Measurements from ENCODE around the gene IGLON5.

The IGLON5 gene

GRCh38 chr19:51361239-51361638, 49.8 kb downstream of the IGLON5 start:
- no peak for DNase-seq (ENCODE audit: low read depth in 1 of 2, low spot score in 1 of 2)

- DNase-seq (ENCODE audit: low read depth in 1 of 2, low spot score in 1 of 2), result no peak
These were observed 53.0 kb downstream of the IGLON5 start for GRCh38 chr19:51364200-51365106.

- DNase-seq (ENCODE audit: low read depth in 1 of 2, low spot score in 1 of 2), result no peak
These were observed 53.9 kb downstream of the IGLON5 start for GRCh38 chr19:51365211-51365964.

- DNase-seq (ENCODE audit: low read depth in 1 of 2, low spot score in 1 of 2), result no peak
These were observed 54.5 kb downstream of the IGLON5 start, which contains the start of gene ETFB for GRCh38 chr19:51365965-51366388. Gene ETFB (minus strand): TSS chr19:51366388. CDS start chr19:51366326, 62 bp downstream.

GRCh38 chr19:51366389-51367254, 55.2 kb downstream of the IGLON5 start:
- peak; percentile 82 to 93 for DNase-seq (ENCODE audit: low read depth in 1 of 2, low spot score in 1 of 2)

- DNase-seq (ENCODE audit: low read depth in 1 of 2, low spot score in 1 of 2), result peak in 1 of 2 donors; percentile 22
These were observed 55.8 kb downstream of the IGLON5 start for GRCh38 chr19:51367255-51367564.

GRCh38 chr19:51367565-51368365, 56.3 kb downstream of the IGLON5 start:
- peak; percentile 96 to 98 for DNase-seq (ENCODE audit: low read depth in 1 of 2, low spot score in 1 of 2)

GRCh38 chr19:51368366-51369282, 57.2 kb downstream of the IGLON5 start, which contains the start of gene CLDND2:
Gene CLDND2 (minus strand): TSS chr19:51369003. CDS start chr19:51368577, 426 bp downstream.
- peak in 1 of 2 donors; percentile 13 for DNase-seq (ENCODE audit: low read depth in 1 of 2, low spot score in 1 of 2)

GRCh38 chr19:51370230-51370629, 58.8 kb downstream of the IGLON5 start:
- DNase-seq (ENCODE audit: low read depth in 1 of 2, low spot score in 1 of 2), result no peak

GRCh38 chr19:51371186-51371690, 59.8 kb downstream of the IGLON5 start:
- DNase-seq (ENCODE audit: low read depth in 1 of 2, low spot score in 1 of 2), result no peak

- DNase-seq (ENCODE audit: low read depth in 1 of 2, low spot score in 1 of 2), result no peak
These were observed 60.7 kb downstream of the IGLON5 start for GRCh38 chr19:51372021-51372648.

- DNase-seq (ENCODE audit: low read depth in 1 of 2, low spot score in 1 of 2), result peak in 1 of 2 donors; percentile 79
These were observed 61.4 kb downstream of the IGLON5 start, which contains the start of gene NKG7 for GRCh38 chr19:51372649-51373504. Gene NKG7 (minus strand): TSS chr19:51372654. CDS start chr19:51372535, 119 bp downstream.

- DNase-seq (ENCODE audit: low read depth in 1 of 2, low spot score in 1 of 2), result peak in 1 of 2 donors; percentile 52
These were observed 64.2 kb downstream of the IGLON5 start for GRCh38 chr19:51375504-51376221.

GRCh38 chr19:51377422-51377821, 66.0 kb downstream of the IGLON5 start:
- no peak for DNase-seq (ENCODE audit: low read depth in 1 of 2, low spot score in 1 of 2)

GRCh38 chr19:51380379-51380778, 68.9 kb downstream of the IGLON5 start:
- DNase-seq (ENCODE audit: low read depth in 1 of 2, low spot score in 1 of 2), result no peak
